ENCODE data around the gene NPAS1. TPM values are rescaled to one million over a fixed set of nuclear protein-coding genes. Genes with fewer than 3 reads are reported as not detected.
"Not testable (repeated sequence)": the region's sequence is repeated elsewhere in the genome, so short reads cannot be mapped to it uniquely, and the experiment has no call there.

NPAS1 gene
- total RNA-seq, 1 experiment from 2014 or later: 1.0 TPM

GRCh38 chr19:47075941-47076340 is 56.3 kb downstream of the NPAS1 start:
- no peak for DNase-seq (ENCODE audit: low read depth)

- DNase-seq (ENCODE audit: low read depth): not testable (repeated sequence)
Measured at GRCh38 chr19:47078351-47078750, 58.7 kb downstream of the NPAS1 start.

GRCh38 chr19:47081095-47081494 is 61.5 kb downstream of the NPAS1 start:
- DNase-seq (ENCODE audit: low read depth): no peak

- DNase-seq (ENCODE audit: low read depth): no peak
Measured at GRCh38 chr19:47082493-47082892, 62.9 kb downstream of the NPAS1 start.

GRCh38 chr19:47084879-47085439 is 65.3 kb downstream of the NPAS1 start:
- DNase-seq (ENCODE audit: low read depth): no peak

- no peak for DNase-seq (ENCODE audit: low read depth)
Measured at GRCh38 chr19:47086280-47086679, 66.6 kb downstream of the NPAS1 start.

GRCh38 chr19:47089767-47090350 is 70.2 kb downstream of the NPAS1 start:
- DNase-seq (ENCODE audit: low read depth): no peak

GRCh38 chr19:47093254-47093653 is 73.6 kb downstream of the NPAS1 start:
- no peak for DNase-seq (ENCODE audit: low read depth)

GRCh38 chr19:47093841-47094240 is 74.2 kb downstream of the NPAS1 start:
- peak; percentile 25 for DNase-seq (ENCODE audit: low read depth)

GRCh38 chr19:47094557-47095475 is 75.2 kb downstream of the NPAS1 start:
- DNase-seq (ENCODE audit: low read depth): no peak

Other genes with a start within 250 kb of the NPAS1 start
- 68.0 and 77.1 TPM in 2 replicates for gene SLC1A5, start 231.2 kb upstream of the NPAS1 start, total RNA-seq (2014; rRNA removed)
- gene AP2S1, start 169.0 kb upstream of the NPAS1 start, total RNA-seq (2014; rRNA removed): 160 and 175 TPM in 2 replicates
- 23.4 and 29.3 TPM in 2 replicates for gene ARHGAP35, start 158.8 kb upstream of the NPAS1 start, total RNA-seq (2014; rRNA removed)
- gene TMEM160, start 28.8 kb downstream of the NPAS1 start, total RNA-seq (2014; rRNA removed): 62.9 and 76.3 TPM in 2 replicates
- gene ZC3H4, start 93.9 kb downstream of the NPAS1 start, total RNA-seq (2014; rRNA removed): 14.9 and 17.3 TPM in 2 replicates
- 228 and 269 TPM in 2 replicates for gene SAE1, start 111.0 kb downstream of the NPAS1 start, total RNA-seq (2014; rRNA removed)
- gene BBC3, start 211.4 kb downstream of the NPAS1 start, total RNA-seq (2014; rRNA removed): 3.3 and 6.8 TPM in 2 replicates
- 4.9 and 16.2 TPM in 2 replicates for gene CCDC9, start 236.7 kb downstream of the NPAS1 start, total RNA-seq (2014; rRNA removed)